Activated CD4-positive, alpha-beta T cell treated with anti-CD3 and anti-CD28 coated beads, Interleukin-2, amount 50 U/mL, for 24 hours (primary cell): ENCODE data around the gene DFFB.
"Not testable (repeated sequence)": the region's sequence is repeated elsewhere in the genome, so short reads cannot be mapped to it uniquely, and the experiment has no call there.

Experiments
- DNase-seq, 2 donors: peaks; one replicate each; pipeline ENCODE4 v3.0.0-alpha.2; 2020; ENCODE audit warnings: low read depth in 1 of 2, low spot score in 1 of 2

The DFFB gene

DNA sequence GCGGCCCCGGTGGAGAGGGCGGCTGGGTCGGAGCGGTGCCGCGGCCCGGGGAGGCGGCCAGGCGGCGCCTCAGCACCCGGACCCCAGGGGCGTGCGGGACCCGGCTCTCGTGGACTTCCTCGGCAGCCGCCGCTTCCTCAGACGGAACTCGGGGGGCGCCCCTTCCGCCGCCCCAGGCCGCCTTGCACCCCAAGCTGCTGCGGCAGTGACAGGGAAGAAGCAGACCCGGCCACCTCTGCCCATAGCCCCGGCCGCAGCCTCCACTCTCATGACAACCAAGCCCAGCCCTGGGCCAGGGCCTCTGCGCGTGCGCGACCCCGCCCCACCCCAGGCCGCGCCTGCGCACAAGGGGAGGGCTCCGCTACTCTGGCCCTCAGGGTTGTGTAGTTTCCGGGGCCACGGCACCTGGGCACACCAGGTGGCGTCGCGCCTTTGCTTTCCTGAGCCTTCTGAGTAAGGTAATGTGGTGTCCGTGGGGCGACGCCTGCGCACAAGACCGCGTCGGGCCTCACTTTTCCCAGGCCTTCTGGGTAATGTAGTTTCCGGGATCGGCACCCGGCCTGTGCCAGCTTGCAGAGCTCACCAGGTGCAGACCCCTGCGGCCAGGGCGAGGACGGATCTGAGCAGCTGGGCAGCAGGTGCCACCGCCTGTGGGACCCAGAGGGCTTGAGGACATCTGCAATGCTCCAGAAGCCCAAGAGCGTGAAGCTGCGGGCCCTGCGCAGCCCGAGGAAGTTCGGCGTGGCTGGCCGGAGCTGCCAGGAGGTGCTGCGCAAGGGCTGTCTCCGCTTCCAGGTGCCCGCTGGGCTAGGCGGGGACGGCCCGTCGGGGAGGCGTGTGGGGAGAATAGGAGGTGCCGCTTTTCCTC is at the start of gene DFFB, which contains the start of gene CEP104:
TSS of gene DFFB (plus strand) at position 554 of the 868 bp plus-strand sequence. CDS start at position 682, 128 bp downstream.
TSS of gene CEP104 (minus strand) at position 289 of the 868 bp plus-strand sequence. CDS start 4,804 bp downstream, outside the sequence.
- peak; percentile 93 for DNase-seq

- DNase-seq, result no peak
Measured at GRCh38 chr1:3807769-3808168, 49.5 kb upstream of the DFFB start.

- DNase-seq, result no peak
Measured at GRCh38 chr1:3809680-3810079, 47.6 kb upstream of the DFFB start.

GRCh38 chr1:3810149-3810761 is 47.0 kb upstream of the DFFB start:
- not testable (repeated sequence) for DNase-seq

- DNase-seq, result no peak
Measured at GRCh38 chr1:3811595-3811911, 45.7 kb upstream of the DFFB start.

DNA sequence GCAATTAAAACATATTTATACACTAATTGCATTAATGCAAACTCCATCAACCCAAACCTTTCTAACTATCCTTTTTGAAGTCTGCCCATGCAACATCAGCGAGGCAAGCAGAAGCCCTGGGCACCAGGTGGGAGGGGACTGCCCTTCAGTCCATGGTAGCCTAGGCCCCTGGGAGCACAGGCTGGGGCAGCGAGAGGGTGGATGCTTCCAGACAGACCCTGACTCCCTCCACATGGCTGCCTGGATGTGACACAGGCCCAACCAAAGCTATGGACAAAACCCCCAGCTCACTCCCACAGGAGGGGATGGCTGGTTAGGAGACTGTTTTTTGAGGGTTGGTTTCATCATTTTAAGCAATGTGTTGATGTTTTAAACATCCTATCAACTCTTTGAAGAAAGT is 43.2 kb upstream of the DFFB start:
- no peak for DNase-seq

- no peak for DNase-seq
Measured at GRCh38 chr1:3814771-3815561, 42.3 kb upstream of the DFFB start.

GRCh38 chr1:3816331-3817137 is 40.7 kb upstream of the DFFB start:
- no peak for DNase-seq

DNA sequence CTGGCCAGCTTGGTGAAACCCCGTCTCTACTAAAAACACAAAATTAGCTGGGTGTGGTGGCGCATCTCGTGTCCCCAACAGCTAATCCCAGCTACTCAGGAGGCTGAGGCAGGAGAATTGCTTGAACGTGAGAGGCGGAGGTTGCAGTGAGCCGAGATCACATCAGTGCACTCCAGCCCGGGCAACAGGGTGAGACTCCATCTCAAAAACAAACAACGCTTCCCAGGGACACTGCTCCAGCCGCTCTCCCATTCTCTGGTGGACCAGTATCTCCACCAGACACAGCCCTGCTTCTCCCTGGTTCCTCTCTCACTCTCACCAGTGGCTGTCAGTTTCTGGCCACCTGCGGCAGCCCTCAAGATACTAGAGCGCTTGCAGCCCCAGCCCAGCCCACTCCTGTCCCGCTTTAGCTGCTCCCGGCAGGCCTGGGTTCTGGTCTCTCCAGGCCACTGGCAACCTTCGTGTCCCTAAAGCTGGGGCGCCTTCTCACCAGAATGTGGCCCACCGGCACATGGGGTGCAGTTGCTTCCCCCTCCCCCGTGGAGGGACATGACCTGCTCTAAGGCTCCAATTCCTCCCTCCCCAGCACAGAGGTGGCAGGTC is 40.0 kb upstream of the DFFB start:
- DNase-seq, result no peak

GRCh38 chr1:3817821-3818597 is 39.3 kb upstream of the DFFB start:
- DNase-seq, result no peak

- no peak for DNase-seq
Measured at GRCh38 chr1:3819771-3820200, 37.5 kb upstream of the DFFB start.

GRCh38 chr1:3820316-3820715 is 37.0 kb upstream of the DFFB start:
- DNase-seq, result no peak

GRCh38 chr1:3821004-3821403 is 36.3 kb upstream of the DFFB start:
- no peak for DNase-seq

DNA sequence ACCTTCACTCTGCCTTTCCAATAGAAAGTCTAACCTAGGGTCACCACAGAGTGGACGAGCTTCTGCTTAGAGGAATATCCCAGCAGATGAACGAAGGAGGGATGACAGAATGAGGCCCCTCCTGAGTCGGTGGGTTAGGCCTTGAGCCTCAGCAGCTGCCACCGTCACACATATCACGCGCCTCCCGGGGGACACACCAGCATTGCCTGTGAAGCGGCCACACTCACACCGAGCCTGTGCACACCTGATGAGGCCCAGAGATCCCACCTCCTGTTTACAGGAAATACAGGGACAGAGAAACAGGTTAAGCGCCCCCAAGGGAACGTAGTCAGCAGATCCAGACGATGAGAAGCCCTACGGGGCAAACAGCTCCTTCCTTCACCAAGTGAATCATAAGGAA is 35.8 kb upstream of the DFFB start:
- DNase-seq, result no peak

- no peak for DNase-seq
Measured at GRCh38 chr1:3821908-3822307, 35.4 kb upstream of the DFFB start.

DNA sequence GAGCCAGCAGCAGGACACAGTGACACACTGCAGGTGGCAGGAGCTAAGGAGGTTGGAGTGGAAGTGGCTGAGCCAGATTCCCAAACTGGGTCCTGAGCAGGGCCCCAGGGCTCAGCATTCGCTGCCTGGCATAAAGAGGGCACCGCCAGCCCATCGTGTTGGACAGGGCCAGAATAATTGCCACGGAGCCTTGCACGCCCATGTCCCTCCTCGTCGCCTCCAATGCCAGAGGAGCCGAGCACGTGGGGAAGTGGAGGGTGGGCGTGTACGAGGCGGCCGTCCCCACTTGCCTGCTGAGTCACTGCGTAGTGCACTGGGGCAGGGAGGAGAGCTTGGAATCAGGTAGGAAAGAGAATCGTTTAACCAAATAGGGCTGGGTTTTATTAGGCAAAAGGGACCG is 34.9 kb upstream of the DFFB start:
- DNase-seq, result no peak

DNA sequence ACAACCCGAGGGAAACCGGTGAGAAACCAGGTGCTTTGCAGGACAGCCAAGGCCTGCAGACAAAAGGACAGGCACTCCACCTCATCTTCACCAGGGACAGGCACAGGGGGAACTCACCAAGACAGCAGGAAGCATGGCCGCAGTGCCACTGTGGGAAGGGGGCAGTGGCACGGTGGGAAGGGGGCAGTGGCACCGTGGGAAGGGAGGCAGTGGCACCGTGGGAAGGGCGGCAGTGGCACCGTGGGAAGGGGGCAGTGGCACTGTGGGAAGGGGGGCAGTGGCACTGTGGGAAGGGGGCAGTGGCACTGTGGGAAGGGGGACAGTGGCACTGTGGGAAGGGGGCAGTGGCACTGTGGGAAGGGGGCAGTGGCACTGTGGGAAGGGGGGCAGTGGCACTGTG is 32.6 kb upstream of the DFFB start:
- DNase-seq, result no peak

DNA sequence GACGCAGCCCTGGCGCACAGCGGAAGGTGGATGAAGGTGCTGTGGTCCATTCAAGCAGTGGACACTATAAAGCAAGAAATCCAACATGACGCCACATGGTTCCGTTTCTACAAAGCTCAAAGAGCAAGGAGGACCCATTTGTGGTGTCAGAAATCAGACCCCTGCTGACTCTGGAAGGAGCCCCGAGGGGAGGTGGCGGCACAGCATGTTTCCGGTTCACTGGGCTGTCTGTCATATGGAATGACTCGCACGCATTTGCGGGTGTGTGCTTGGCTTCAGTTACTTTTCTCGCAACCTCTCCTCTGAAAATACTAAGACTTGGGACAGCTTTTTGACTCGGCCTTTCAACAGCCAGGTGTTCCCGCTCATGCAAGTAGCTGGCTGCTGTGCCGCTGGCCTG is 31.9 kb upstream of the DFFB start:
- no peak for DNase-seq

- no peak for DNase-seq
Measured at GRCh38 chr1:3827813-3828307, 29.4 kb upstream of the DFFB start.

- no peak for DNase-seq
Measured at GRCh38 chr1:3828391-3828790, 28.9 kb upstream of the DFFB start.
